ENCODE measurements around the gene PARD6B.

DNA sequence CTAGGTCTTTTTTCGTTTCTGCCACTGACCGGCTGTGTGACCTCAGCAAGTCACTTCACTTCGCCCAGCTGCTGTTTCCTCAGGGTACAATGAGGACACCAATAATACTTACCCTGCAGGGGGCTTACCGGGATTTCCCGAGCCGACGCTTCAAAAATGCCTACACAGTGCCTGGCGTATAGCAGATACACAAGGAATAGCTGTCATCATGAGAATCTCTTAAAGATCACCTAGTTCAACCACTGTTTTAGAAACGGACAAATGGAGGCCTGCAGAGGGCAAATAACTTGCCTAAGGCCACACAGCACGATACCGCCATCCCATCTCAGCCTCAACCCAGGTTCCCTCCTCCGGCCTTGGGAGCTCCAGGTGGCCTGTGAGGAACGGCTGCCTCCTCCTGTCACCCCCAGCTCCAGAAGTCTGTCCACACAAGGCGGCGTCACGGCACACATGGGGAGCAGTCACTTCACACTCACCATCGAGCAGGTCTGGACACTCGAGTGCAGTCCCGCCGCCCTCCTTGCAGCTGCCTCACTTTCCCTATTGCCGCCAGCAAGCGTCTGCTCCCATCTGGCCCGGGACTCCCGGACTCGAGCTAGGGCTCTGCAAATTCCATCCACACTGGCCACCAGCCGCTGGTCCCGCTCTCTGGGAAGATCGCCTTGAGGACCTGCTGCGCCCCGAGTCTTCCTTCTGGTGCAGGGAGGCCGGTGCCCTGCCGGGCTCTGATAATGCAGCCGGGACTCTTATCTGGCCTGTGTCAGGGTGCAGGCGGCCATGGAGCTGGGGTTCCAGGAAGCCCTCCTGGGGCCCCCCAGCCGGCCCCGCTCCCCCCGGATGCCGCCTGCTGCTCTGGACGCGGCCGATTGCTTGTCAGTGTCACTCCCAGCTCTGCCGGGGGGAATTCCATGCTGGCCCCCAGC, 40.5 kb upstream of the PARD6B start, which contains the start of gene RIPOR3:
- TF ChIP-seq, protein P1, sequence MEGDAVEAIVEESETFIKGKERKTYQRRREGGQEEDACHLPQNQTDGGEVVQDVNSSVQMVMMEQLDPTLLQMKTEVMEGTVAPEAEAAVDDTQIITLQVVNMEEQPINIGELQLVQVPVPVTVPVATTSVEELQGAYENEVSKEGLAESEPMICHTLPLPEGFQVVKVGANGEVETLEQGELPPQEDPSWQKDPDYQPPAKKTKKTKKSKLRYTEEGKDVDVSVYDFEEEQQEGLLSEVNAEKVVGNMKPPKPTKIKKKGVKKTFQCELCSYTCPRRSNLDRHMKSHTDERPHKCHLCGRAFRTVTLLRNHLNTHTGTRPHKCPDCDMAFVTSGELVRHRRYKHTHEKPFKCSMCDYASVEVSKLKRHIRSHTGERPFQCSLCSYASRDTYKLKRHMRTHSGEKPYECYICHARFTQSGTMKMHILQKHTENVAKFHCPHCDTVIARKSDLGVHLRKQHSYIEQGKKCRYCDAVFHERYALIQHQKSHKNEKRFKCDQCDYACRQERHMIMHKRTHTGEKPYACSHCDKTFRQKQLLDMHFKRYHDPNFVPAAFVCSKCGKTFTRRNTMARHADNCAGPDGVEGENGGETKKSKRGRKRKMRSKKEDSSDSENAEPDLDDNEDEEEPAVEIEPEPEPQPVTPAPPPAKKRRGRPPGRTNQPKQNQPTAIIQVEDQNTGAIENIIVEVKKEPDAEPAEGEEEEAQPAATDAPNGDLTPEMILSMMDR (IDR thresholded peaks at IDR 0.05; ENCODE audit: low read depth, low read length), result no peak
- no peak for TF ChIP-seq EZH2phosphoT487 (IDR thresholded peaks at IDR 0.05; ENCODE audit: low read depth)

All from OCI-LY3 (cell line).